Right renal cortex interstitium (tissue), 3 donors: ENCODE measurements around the gene ENTPD6. TPM values are rescaled to one million over a fixed set of nuclear protein-coding genes. Genes with fewer than 3 reads are reported as not detected.

ENCODE experiments used
- DNase-seq, 3 donors: peaks; one replicate each; pipeline ENCODE4 v3.0.0-alpha.2; 2013; ENCODE audit warnings: low read depth in 3 of 3, low spot score in 2 of 3
- polyA plus RNA-seq, 3 donors: library from polyadenylated mRNA; unstranded; fragments of 120-200 nt; gene quantifications; one replicate each; pipeline ENCODE4 v1.2.1, GENCODE V29; 2013; ENCODE audit not compliant: insufficient read length in 3 of 3

The ENTPD6 gene
- polyA plus RNA-seq, 3 donors, result 33.8 to 38.3 (median 37.2) TPM

- no peak for DNase-seq
Observed at GRCh38 chr20:25273541-25274358, 78.2 kb downstream of the ENTPD6 start.

- no peak for DNase-seq
Observed at GRCh38 chr20:25274481-25274880, 79.0 kb downstream of the ENTPD6 start.

GRCh38 chr20:25274891-25275812 lies 79.6 kb downstream of the ENTPD6 start:
- no peak for DNase-seq

DNA sequence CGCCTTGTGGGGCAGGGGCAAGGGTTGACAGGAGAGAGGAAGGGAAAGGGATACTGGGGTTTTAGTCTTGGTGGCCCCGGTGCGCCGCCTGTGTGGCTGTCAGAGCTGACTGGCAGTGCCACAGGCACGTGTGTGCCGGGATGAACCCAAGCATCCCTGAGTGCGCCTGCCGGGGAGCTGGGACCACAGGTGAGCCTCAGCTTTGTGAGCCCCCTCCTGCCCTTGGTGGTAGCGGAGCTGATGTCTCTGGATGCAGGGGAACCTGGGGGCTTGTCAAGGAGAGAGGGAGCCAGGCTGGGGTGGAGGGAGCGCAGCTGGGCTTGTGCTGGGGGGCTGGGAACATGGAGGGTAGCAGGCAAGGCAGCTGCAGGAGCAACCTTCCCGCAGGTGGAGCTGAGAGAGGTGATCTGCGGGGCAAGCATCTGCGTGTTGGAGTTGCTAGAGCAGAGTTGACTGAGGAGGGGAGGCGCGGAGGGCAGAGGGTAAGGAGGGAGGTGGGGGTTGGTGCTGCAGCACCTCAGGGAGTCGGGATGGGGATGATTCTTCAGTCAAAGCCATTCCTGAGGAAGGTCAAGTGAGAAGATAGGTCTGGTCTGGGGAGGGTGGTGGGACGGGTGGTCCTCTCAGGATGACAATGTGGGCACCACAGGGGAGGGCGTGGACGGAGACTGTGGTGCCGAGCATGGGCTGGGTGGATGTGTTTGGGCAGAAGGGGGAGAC lies 80.5 kb downstream of the ENTPD6 start:
- DNase-seq, result no peak

Other genes starting within 250 kb of the ENTPD6 start
- under 1 TPM; 0.12 to 0.79 (median 0.51) TPM for gene CST7, start 246.4 kb upstream of the ENTPD6 start, polyA plus RNA-seq
- 100 to 1,000 TPM in 2 of 3 donors, 10 to 100 TPM in 1; 99.8 to 108 (median 103) TPM for gene APMAP, start 203.0 kb upstream of the ENTPD6 start, polyA plus RNA-seq
- 10 to 100 TPM; 29.2 to 35.3 (median 29.6) TPM for gene ACSS1, start 137.6 kb upstream of the ENTPD6 start, polyA plus RNA-seq
- not detected for gene VSX1, start 113.6 kb upstream of the ENTPD6 start, polyA plus RNA-seq
- gene PYGB, start 52.4 kb downstream of the ENTPD6 start, polyA plus RNA-seq, result 10 to 100 TPM; 41.7 to 43.9 (median 43.5) TPM
- gene ABHD12, start 195.1 kb downstream of the ENTPD6 start, polyA plus RNA-seq, result 10 to 100 TPM; 50.8 to 59.8 (median 57.5) TPM
- 10 to 100 TPM; 18.5 to 20.0 (median 19.3) TPM for gene GINS1, start 212.0 kb downstream of the ENTPD6 start, polyA plus RNA-seq